ENCODE data around the gene APOC1.
"Not testable (repeated sequence)": the region's sequence is repeated elsewhere in the genome, so short reads cannot be mapped to it uniquely, and the experiment has no call there.

APOC1 gene

DNA sequence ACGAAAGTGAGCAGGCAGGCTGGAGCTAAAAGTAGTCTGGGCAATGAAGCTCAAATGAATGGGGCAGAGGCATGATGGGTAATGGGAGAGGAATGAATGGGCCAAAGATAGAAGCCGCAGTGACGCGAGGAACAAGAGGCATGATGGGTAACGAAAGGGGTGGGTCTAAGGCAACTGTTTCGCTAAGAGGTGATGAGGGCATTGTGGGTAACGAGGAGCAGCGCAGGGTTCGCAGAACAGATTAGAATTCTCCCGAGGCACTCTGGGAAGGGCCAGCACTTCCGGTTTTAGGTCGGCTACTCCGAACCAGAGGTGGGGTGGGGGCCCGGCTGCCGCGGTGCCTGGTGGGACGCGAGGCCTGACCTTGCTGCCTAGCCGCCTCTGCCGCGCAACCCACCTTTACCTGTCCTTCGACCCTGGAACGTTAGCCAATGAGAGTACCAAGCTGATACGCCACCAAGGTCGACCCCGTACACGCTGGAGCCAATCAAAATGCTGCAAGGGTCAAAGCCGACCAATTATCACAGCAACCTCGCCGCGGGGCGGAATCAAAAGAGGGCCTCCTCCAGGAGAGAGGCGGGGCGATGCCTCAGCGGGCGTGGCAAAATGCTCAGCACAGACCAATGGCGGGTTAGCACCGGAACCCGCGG is 23.9 kb upstream of the APOC1 start:
- DNase-seq (ENCODE audit: low read depth), result peak; percentile 100

- DNase-seq (ENCODE audit: low read depth), result no peak
Observed at GRCh38 chr19:44891016-44891882, 23.2 kb upstream of the APOC1 start, which contains the start of gene TOMM40. Gene TOMM40, plus strand, starts transcription at chr19:44891254. Its CDS starts 162 bp downstream, at chr19:44891416.

GRCh38 chr19:44892932-44893331 is 21.5 kb upstream of the APOC1 start:
- no peak for DNase-seq (ENCODE audit: low read depth)

DNA sequence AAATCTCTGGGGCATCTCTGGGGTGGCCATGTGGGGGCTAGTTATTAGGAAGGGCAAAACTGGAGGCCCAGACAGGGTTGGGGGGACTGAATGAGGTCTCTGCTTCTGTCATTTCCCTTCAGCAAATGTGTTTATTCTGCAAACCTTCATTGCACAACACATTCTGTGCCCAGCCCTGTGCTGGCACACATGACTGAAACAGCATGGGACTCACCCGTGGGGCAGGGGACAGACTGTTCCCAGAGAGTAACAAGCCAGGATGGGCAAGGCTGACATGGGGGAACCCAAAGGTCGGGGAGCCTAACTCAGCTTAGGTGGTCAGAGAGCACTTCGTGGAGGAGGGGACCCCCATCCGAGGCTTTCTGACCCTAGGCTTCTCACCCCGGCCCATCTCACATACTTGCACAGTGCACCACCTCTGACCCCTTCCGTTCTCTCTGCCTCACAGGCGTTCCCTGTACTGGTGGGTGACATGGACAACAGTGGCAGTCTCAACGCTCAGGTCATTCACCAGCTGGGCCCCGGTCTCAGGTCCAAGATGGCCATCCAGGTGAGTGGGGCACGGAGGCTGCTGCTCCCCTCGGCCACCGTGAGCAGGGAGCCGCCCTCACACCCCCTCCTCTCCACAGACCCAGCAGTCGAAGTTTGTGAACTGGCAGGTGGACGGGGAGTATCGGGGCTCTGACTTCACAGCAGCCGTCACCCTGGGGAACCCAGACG is 20.9 kb upstream of the APOC1 start:
- no peak for DNase-seq (ENCODE audit: low read depth)

- DNase-seq (ENCODE audit: low read depth), result no peak
Observed at GRCh38 chr19:44894052-44894400, 20.4 kb upstream of the APOC1 start.

GRCh38 chr19:44894946-44895345 is 19.5 kb upstream of the APOC1 start:
- DNase-seq (ENCODE audit: low read depth), result no peak

- no peak for DNase-seq (ENCODE audit: low read depth)
Observed at GRCh38 chr19:44897835-44898234, 16.6 kb upstream of the APOC1 start.

DNA sequence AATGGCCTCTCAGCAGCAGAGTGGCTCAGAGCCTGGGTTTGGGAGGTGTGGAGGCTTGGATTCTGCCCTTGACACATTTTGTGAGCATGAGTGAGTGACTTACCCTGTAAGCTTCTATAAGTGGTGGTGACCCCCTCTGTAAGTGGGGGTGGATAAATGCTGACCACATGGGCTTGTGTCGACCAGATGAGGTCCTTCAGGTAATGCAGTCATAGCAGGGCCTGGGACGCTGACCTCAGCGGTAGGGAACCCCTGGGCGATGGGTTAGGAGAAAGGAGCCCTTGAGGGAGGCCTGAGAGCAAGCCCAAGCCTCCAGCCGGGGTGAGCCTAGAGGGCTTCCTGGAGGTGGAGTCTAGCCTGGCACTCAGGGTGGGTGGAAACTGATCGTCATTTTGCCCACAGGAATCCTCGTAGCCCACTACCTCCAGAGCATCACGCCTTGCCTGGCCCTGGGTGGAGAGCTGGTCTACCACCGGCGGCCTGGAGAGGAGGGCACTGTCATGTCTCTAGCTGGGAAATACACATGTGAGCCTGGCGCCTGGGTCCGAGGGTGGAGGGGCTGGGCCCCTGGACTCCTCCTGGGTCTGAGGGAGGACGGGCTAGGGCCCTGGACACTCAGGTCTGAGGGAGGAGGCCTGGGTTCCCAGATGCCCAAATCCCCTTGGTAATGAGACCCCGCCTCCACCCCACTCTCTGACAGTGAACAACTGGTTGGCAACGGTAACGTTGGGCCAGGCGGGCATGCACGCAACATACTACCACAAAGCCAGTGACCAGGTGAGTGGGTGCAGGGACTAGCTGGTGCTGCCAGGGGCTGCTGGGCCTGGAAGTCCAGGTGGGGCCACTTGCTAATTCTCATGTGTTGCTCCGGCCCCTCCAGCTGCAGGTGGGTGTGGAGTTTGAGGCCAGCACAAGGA is 13.8 kb upstream of the APOC1 start:
- DNase-seq (ENCODE audit: low read depth), result no peak

GRCh38 chr19:44903216-44903601 is 11.2 kb upstream of the APOC1 start:
- DNase-seq (ENCODE audit: low read depth), result no peak

- peak; percentile 20 for DNase-seq (ENCODE audit: low read depth)
Observed at GRCh38 chr19:44903602-44904425, 10.6 kb upstream of the APOC1 start.

DNA sequence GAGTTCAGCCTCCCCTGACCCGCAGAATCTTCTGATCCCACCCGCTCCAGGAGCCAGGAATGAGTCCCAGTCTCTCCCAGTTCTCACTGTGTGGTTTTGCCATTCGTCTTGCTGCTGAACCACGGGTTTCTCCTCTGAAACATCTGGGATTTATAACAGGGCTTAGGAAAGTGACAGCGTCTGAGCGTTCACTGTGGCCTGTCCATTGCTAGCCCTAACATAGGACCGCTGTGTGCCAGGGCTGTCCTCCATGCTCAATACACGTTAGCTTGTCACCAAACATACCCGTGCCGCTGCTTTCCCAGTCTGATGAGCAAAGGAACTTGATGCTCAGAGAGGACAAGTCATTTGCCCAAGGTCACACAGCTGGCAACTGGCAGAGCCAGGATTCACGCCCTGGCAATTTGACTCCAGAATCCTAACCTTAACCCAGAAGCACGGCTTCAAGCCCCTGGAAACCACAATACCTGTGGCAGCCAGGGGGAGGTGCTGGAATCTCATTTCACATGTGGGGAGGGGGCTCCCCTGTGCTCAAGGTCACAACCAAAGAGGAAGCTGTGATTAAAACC is 9.9 kb upstream of the APOC1 start:
- DNase-seq (ENCODE audit: low read depth), result no peak

DNA sequence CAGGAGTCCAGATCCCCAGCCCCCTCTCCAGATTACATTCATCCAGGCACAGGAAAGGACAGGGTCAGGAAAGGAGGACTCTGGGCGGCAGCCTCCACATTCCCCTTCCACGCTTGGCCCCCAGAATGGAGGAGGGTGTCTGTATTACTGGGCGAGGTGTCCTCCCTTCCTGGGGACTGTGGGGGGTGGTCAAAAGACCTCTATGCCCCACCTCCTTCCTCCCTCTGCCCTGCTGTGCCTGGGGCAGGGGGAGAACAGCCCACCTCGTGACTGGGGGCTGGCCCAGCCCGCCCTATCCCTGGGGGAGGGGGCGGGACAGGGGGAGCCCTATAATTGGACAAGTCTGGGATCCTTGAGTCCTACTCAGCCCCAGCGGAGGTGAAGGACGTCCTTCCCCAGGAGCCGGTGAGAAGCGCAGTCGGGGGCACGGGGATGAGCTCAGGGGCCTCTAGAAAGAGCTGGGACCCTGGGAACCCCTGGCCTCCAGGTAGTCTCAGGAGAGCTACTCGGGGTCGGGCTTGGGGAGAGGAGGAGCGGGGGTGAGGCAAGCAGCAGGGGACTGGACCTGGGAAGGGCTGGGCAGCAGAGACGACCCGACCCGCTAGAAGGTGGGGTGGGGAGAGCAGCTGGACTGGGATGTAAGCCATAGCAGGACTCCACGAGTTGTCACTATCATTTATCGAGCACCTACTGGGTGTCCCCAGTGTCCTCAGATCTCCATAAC is 8.8 kb upstream of the APOC1 start, which contains the start of gene APOE:
TSS of gene APOE (plus strand) at position 360 of the 724 bp plus-strand sequence. CDS start 829 bp downstream, outside the sequence.
- DNase-seq (ENCODE audit: low read depth), result no peak

DNA sequence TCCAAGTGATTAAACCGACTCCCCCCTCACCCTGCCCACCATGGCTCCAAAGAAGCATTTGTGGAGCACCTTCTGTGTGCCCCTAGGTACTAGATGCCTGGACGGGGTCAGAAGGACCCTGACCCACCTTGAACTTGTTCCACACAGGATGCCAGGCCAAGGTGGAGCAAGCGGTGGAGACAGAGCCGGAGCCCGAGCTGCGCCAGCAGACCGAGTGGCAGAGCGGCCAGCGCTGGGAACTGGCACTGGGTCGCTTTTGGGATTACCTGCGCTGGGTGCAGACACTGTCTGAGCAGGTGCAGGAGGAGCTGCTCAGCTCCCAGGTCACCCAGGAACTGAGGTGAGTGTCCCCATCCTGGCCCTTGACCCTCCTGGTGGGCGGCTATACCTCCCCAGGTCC is 6.8 kb upstream of the APOC1 start:
- no peak for DNase-seq (ENCODE audit: low read depth)

GRCh38 chr19:44908074-44908835 is 6.2 kb upstream of the APOC1 start:
- no peak for DNase-seq (ENCODE audit: low read depth)

GRCh38 chr19:44908836-44909261 is 5.6 kb upstream of the APOC1 start:
- no peak for DNase-seq (ENCODE audit: low read depth)

GRCh38 chr19:44909775-44910174 is 4.6 kb upstream of the APOC1 start:
- no peak for DNase-seq (ENCODE audit: low read depth)

DNA sequence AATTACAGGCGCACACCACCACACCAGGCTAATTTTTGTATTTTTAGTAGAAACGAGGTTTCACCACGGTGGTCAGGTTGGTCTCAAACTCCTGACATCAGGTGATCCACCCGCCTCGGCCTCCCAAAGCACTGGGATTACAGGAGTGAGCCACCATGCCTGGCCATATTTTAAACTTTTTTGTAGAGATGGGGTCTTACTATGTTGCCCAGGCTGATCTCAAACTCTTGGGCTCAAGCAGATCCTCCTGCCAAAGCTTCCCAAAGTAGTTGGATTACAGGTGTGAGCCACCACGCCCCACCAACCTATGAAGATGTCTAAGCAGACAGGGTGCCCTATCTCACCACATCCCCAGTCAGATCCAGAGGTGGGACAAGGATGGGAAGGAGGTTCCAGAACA is 2.5 kb upstream of the APOC1 start:
- not testable (repeated sequence) for DNase-seq (ENCODE audit: low read depth)

DNA sequence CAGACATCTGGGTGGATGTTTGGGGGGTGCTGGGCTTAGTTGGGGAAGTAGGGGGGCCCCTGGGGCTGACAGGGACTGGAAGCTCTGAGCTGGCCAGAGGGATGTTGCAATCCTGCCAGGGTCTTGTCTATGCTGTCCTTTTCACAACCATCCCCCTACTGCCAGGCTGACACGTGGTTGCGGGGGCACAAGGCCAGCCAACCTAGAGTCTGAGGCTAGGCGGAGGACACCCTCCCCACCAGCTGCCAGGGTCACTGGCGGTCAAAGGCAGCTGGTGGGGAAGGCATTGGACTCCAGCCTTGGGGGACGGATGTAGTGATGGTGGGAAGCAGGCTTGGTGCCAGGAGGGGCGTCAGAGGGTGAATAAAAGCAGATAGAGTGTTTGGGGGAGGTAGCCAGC is 1.6 kb upstream of the APOC1 start:
- DNase-seq (ENCODE audit: low read depth), result no peak
